ENCODE measurements around the gene TRO.

- no peak for TF ChIP-seq POLR2AphosphoS5 (IDR thresholded peaks at IDR 0.05; ENCODE audit: low read depth, low read length)
- no peak for TF ChIP-seq REST (IDR thresholded peaks at IDR 0.05; ENCODE audit: insufficient read depth in 1 of 2, low read depth in 2 of 2, low read length in 2 of 2)
These were observed 10.7 kb upstream of the TRO start for GRCh38 chrX:54909941-54910340.

All from PFSK-1 (cell line).